GM12872 (cell line): Measurements from ENCODE around the gene APLP2.

Experiments
- TF ChIP-seq, protein P1 (sequence below): IDR thresholded peaks from 3 replicates; pipeline ENCODE4 v1.5.1; 2011; ENCODE audit warnings: low read depth, mild to moderate bottlenecking, low read length, moderate library complexity; ENCODE audit not compliant: insufficient read depth

Gene APLP2

DNA sequence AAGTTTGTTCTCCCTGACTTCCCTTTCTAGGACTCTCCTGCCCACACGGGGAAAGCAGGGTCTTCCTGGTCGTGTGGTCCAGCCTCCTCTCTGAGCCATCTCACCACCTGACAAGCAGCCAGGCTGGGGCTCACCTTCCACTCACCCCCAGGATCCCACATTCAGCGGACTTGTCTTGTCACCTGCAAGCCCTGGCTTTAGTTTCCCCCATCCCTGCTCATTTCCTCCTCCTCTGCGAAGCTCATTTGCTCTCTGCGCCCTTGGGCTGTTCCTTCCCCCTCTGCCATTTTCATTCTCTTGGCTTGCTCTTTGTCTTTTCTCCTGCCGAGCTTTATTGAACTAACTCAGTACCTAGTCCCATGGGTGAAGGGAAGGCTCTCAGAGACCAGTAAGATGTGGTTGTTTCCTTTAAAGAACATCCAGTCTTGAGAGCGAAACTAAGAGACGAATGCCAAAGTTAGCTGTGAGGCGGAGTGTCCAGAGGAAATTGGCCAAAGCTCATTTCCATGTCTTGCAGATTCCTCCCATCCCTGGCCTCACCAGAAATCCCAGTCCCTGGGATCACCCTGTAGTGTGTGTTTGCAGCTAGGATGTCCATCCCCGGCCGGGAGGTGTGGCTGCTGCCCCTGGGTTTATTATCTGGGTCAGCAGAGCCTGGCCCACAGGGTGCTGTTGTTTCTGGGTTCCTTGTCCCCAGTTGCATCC, 91.9 kb downstream of the APLP2 start:
- TF ChIP-seq, protein P1, sequence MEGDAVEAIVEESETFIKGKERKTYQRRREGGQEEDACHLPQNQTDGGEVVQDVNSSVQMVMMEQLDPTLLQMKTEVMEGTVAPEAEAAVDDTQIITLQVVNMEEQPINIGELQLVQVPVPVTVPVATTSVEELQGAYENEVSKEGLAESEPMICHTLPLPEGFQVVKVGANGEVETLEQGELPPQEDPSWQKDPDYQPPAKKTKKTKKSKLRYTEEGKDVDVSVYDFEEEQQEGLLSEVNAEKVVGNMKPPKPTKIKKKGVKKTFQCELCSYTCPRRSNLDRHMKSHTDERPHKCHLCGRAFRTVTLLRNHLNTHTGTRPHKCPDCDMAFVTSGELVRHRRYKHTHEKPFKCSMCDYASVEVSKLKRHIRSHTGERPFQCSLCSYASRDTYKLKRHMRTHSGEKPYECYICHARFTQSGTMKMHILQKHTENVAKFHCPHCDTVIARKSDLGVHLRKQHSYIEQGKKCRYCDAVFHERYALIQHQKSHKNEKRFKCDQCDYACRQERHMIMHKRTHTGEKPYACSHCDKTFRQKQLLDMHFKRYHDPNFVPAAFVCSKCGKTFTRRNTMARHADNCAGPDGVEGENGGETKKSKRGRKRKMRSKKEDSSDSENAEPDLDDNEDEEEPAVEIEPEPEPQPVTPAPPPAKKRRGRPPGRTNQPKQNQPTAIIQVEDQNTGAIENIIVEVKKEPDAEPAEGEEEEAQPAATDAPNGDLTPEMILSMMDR, result no peak

DNA sequence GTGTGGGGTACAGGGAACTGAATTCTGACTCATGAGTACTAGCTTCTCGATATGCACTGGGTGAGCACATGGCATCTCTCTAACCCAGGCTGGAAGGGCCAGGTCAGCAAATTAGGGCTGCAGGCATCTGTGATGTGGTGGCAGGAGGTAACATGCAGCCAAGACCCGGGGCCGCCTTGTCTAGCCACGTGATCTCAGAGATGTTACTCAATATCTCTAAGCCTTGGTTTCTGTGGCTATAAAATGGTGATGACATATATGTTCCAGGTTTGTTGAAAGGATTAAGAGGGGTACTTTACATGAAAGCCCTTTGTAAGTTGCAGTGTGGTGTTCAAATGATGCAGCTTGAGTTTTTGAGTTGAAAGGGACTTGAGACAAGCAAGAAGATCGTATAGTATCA, 93.0 kb downstream of the APLP2 start:
- TF ChIP-seq, protein P1, result no peak

DNA sequence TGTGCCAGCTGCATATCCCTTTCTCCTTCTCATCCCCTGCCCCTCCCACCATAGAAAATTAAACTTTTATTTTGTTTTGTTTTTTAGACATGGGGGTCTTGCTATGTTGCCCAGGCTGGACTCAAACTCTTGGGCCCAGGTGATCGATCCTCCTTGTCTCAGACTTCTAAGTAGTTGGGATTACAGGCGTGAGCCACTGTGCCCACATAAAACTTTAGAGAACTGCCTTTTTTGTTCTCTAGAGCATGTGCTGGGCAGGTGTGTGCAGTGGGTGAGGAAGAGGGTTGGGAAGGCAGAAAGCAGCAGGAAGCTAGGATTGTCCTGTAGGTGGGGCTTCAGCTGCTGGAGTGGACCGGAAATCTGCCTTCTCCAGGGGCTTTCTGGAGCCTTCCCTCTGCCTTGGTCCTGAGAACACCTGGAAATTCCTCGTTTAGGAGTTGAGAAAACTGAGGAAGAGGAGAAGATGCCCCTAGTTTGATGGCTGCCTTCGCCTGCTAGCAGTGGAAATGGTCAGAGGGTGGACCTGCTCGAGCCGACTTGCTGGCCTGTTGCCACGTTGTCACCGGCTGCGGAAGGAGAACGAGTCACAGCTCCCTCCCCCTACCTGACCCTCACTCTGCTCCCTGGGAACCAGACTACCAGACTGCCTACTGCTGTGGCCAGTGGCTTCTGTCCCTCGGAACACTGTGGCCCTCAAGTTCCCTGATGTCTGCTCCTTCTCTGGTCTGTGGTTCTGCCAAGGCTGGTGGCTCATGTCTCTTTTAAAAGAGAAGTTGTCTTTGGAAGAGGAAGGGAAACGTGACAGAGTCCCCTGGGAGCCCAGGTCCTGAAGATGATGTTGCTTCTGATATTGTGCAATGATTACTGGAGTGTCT, 93.9 kb downstream of the APLP2 start:
- TF ChIP-seq, protein P1, result no peak

DNA sequence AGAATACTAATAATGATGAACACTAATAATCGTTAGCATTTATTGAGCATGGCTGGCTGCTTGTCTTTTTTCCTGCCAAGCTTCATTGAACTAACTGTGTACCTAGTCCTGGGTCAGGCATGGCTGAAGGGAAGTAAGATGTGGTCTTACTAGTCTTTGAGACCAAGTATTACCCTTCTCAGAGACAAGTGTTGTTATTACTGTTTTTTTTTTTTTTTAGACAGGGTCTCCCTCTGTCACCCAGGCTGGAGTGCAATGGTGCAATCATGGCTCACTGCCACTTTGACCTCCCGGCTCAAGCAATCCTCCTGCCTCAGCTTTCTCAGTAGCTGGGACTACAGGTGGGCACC, 94.5 kb downstream of the APLP2 start:
- TF ChIP-seq, protein P1, result no peak

DNA sequence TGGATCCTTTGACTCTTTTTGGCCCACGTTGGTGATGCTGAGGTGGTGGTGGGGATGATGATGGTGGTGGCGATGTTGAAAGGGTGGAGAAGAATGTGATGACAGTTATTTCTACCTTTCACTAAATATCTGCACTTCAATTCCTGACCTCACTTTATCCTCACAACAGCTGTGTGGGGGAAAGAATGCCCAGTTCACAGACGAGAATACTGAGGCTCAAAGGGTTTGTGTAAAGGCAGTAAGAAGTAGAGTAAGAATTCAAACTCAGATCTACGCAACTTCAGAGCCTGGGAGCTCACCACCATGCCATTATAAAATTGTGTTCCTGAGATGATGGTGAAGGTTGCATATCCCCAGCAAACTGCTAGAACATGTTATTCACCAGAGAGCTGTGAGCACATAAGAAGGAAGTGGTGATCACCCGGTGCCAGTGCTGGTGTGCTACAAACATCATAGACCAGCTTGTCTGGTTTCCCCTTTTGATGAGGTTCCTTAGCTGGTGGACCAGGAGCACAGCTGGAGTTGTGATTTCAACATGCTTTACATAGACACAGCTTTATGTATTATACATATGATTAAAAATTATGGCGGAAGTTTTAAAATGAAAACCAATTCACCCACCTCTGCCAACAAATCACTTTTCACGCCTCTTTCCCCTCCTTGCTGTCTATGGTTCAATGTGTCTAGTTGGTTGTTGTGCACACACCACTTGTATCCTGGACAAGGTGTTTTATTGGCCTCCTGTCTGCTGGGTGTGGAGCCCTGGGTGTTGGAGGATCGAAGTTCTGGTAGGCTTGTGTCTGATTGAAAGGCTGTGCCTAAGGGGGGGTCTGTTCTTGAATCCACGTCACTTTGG, 96.1 kb downstream of the APLP2 start:
- TF ChIP-seq, protein P1, result no peak

DNA sequence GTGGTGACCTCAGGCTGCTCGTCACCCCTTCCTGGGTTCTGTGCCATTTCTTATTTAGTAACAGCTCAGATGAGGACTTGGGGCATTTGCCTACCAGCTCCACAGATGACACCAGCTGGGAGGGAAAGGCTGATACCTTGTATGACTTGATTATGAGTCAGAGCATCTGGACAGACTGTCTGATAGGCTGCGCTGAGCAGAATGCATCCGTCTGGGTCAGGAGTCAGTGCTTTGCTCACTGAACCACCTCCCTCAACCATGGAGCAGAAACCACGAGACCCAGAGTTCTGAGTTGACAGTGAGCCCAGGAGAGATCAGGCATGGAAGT, 96.7 kb downstream of the APLP2 start:
- TF ChIP-seq, protein P1, result no peak

DNA sequence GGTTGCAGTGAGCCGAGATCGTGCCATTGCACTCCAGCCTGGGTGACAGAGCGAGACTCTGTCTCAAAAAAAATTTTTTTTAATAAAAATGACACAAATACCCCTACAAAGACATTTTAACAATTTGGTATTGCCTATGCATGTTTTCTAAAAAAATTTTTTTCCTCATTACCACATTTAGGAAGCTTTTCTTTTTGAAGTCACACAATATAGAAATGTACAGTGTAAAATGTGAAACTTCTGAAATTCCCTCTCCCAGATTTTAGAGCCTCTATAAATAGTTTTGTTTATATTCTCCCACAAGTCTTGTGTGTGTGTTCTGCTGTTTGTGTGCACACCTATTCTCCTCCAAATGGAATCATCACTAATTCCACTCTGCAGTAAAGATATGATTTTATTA, 97.5 kb downstream of the APLP2 start:
- TF ChIP-seq, protein P1, result no peak
